Right ventricle myocardium inferior (tissue), 1 donor: ENCODE results near the gene KLHDC10. TPM values are rescaled to one million over a fixed set of nuclear protein-coding genes. Genes with fewer than 3 reads are reported as not detected.
A peak's percentile ranks its signal among the peaks of the same experiment; 100 is the strongest.
"Not testable (repeated sequence)": the region's sequence is repeated elsewhere in the genome, so short reads cannot be mapped to it uniquely, and the experiment has no call there.

Experiments
- ATAC-seq: fragments of 200-7000 bp; cut with Tn5 transposase; one replicate; pipeline ENCODE4 v1.9.1; 2020; ENCODE audit warnings: mild to moderate bottlenecking, moderate library complexity
- DNase-seq: peaks from one replicate; pipeline ENCODE4 v3.0.0; 2021; ENCODE audit errors: missing footprints
- intact Hi-C: fragments of 100-400 bp; cut with DNase I; formaldehyde crosslinking; loops from one replicate; pipeline ENCODE4 v1.11.0; 2022
- total RNA-seq: library from RNA; stranded (reverse); fragmentation: NEBNext Ultra II Directional; extraction: Animal tissue kit (Norgen Biotek cat#: 25700); gene quantifications from one replicate; pipeline ENCODE4 v1.2.1, GENCODE V29; 2021
- donor health status: DM: no; HTN: yes; CAD: no; lungs with severe emphysema.

KLHDC10 gene
- total RNA-seq, 1 donor from 2014 or later: 27.6 TPM

- intact Hi-C loops: no loop called here
- ATAC-seq: no peak
- DNase-seq: no peak
These were observed 65.2 kb downstream of the KLHDC10 start for GRCh38 chr7:130135208-130136205.

DNA sequence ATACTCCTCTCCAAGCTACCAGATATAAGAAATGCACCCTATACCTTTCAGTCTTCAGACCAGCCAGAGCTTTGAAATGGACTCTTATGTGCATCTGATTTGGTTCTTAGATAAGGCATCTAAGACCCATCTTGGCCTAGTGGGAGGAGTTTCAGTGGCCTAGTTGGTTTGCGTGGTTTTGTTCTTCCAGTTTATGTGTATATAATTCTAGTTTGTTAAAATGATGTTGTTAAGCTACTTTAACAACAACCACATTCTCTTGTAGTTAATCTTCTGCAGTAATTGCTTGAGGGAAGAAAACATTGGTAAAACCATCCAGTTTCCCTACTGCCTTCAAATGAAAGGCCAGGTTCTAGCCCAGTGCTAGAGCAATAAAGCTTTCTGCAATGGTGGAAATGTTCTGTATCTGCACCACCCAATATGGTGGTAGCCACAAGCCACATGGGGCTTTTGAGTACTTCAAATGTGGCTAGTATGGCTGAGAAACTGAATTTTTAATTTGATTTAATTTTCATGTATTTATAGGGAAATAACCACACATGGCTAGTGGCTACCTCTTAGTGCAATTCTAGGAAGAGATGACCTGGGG lies 66.3 kb downstream of the KLHDC10 start:
- no peak for ATAC-seq
- intact Hi-C loops: no loop called here
- no peak for DNase-seq

DNA sequence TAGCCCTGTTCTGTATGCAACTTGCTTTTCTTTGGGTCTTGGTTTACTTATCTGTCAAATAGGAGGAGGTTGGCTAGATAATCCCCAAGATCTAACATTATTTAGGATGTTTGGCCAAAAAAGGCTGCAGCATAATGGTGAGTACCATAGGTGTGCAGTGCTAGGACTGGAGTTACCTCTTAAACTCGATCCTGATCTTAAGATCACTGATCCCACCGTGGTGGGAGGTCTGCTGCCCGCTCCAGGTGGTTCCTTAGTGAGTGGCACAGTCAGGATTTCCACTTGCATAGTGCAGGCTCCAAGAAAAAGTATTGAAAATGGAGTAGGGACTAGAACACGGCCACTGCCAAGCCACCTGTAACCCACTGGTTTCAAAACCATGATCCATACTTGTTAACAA lies 66.9 kb downstream of the KLHDC10 start:
- intact Hi-C loops: no loop called here
- ATAC-seq (no peak), DNase-seq (no peak)

GRCh38 chr7:130139193-130139960 lies 69.0 kb downstream of the KLHDC10 start:
- DNase-seq: no peak
- ATAC-seq: no peak
- intact Hi-C loops: no loop called here

- intact Hi-C loops: no loop called here
- DNase-seq: no peak
- peak; percentile 36 for ATAC-seq
These were observed 70.3 kb downstream of the KLHDC10 start for GRCh38 chr7:130140551-130141160.

DNA sequence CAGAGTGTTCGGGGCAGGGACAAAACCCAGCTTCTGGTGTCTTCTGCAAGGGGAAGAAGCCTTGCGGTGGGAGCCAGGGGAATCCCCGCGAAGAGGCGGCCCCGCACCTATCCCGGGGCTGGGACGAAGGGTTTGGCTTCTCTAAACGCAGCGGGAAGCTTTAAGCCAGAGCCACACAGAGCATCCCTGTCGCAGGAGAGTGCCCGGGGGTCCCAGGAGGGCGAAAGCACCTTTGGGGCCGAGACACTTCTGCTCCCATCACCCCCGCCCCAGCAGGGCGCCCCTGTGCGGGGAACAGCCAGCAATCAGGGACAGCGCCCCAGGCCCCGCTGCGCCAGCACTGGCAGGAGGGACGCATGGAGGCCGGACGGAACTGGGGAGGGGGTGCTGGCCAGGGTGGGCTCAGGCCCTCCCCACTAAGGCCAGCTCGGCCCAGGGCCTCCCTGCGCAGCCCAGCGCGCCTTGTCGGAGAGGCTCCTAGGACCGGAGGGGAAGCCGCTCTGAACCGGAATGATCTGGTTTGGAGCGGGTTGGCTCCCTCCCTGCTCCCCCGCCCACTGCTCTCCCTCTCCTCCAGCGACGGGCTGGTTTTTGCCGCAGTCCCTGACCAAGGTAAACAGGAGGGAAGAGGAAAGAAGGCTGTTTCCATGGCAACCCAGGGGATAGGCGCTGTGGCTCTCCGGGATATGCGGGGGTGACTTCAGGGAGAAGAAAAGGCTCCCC lies 71.0 kb downstream of the KLHDC10 start:
- DNase-seq: peak; percentile 72
- peak; percentile 83 for ATAC-seq
- intact Hi-C loops: no loop called here

GRCh38 chr7:130141884-130142653 lies 71.7 kb downstream of the KLHDC10 start:
- intact Hi-C loops: no loop called here
- DNase-seq (no peak), ATAC-seq (peak; percentile 16)

DNA sequence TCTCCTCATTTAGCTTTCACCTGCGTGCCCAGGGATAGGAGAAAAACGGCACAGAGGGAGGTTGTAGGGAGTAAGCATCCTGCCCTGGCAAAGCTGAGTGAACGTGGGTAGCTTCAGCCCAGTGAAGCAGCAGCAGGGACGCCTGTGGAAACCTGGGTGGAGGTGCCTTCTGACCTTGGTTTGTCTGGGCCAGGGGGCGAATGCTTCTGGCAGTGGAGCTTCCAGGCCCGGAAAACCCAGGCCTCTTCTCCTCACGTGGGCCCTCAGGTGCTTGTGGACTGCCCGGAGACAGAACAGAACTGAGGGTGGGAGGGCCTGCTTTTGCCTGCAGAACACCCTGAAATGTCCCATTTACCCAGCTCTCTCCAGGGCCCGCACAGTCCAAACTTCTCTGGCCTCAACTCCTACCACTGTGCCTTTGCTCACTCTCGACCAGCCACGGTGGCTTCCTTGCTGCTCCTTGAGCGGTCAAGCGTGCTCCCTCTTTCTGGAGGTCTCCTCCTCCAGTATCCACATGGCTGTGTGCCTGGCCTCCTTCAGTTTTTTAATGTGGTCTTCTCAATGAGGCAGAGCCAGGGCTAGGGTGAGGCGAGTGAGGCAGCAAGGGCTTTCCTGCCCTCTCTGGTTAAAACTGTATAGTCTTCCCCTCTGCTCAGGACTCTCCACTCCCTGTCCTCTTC lies 72.5 kb downstream of the KLHDC10 start:
- intact Hi-C loops: no loop called here
- DNase-seq (no peak), ATAC-seq (no peak)

GRCh38 chr7:130143334-130143732 lies 73.0 kb downstream of the KLHDC10 start:
- DNase-seq (no peak), ATAC-seq (no peak)
- intact Hi-C loops: no loop called here

- intact Hi-C loops: no loop called here
- no peak for DNase-seq
- ATAC-seq: no peak
These were observed 73.6 kb downstream of the KLHDC10 start for GRCh38 chr7:130143986-130144311.

DNA sequence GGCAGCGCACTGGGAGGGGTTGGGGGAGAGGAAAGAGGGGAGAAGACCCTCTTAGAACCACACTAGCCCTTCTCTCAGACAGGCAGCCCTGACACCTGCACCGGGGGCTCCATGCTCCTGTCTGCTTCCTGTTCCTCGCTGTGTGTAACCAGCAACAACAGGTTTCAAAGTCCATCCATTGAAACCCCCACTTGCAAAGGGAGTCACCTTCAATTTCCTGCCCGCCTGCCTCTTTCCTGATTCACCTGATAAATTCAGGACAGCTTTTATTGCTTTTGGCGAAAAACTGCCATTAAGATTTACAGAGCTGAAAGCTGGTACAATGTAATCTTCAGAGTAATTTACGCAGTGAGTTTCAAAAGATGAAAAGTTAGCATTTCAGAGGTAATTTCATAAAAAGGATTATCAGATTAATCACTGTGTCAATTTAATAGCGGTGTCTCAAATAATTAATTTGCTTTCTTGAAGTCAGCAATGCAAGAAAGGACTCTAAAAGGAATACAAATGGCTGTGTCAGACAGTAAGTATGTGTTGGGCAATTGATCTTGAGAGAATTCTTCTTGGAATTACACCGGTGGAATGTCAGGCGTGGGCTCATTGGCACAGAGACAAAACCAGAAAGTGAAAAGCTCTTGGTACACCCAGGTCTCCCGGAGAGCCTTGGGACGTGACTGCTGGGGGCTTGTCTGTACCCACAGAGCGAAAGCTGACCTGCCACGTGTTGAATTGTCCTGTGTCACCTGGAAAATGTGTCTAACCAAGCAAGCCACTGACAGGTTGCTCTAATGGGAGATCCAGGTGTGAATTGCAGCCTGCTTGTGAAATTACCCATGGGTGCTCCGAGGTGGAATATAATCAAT lies 74.2 kb downstream of the KLHDC10 start:
- DNase-seq: no peak
- no peak for ATAC-seq
- intact Hi-C loops: no loop called here

DNA sequence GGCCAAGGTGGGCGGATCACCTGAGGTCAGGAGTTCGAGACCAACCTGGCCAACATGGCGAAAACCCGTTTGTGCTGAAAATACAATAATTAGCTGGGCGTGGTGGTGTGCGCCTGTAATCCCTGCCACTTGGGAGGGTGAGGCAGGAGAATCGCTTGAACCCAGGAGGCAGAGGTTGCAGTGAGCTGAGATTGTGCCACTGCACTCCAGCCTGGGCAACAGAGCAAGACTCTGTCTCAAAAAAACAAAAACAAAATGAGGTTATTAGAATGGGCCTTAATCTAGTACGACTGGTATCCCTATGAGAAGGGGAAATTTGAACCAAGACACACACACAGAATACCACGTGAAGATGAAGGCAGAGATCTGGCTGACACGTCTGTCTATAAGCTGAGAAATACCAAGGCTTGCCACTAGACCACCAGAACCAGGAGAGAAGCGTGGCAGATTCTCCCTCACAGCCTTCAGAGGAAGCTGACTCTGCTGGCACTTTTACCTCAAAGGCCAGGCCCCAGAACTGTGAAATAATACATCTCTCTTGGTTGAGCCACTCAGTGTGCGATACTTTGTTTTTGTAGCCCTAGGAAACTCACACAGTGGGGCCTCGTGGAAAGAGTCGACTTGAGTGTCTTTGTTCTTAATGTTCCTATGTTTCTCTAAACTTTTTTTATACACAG lies 75.2 kb downstream of the KLHDC10 start:
- intact Hi-C loops: no loop called here
- DNase-seq: no peak
- ATAC-seq: no peak

GRCh38 chr7:130146142-130146541 lies 75.8 kb downstream of the KLHDC10 start:
- intact Hi-C loops, ATAC-seq, DNase-seq: not testable (repeated sequence)

DNA sequence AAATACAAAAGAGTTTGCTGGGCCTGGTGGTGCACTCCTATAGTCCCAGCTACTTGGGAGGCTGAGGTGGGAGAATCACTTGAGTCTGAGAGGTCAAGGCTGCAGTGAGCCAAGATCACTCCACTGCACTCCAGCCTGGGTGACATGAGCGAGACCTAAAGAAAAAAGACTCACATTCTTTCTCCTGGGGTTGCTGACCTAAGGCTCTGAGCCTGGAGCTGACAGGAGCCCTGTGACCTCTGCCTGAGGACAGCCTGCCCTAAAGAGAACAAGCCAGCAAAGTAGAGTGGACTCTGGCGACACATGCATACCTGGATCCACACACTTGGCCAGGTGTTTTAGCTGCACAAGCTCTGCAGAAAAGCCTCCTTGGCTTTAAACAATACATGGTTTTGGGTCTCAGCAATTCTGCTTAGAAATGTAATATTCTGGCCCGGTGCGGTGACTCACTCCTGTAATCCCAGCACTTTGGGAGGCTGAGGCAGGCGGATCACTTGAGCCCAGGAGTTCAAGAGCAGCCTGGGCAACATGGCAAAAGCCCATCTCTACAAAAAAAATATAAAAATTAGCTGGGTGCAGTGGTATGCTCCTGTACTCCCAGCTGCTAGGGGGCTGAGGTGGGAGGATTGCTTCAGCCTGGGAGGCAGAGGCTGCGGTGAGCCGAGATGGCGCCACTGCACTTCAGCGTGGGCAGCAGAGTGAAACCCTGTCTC lies 76.5 kb downstream of the KLHDC10 start:
- intact Hi-C loops: no loop called here
- DNase-seq: no peak

GRCh38 chr7:130147710-130148325 lies 77.5 kb downstream of the KLHDC10 start:
- no peak for DNase-seq
- intact Hi-C loops: no loop called here
- no peak for ATAC-seq

More for the DNA sequence above, 76.5 kb downstream of the KLHDC10 start:
- no peak for ATAC-seq
